H1 (cell line): ENCODE measurements around the gene OR4P4.

Experiments used
- CREB1 ChIP-seq: IDR thresholded peaks from 2 replicates; pipeline ENCODE4 v1.6.1; 2012; ENCODE audit warnings: inconsistent platforms
- CTCF ChIP-seq, 3 experiments: IDR thresholded peaks; 1 replicate in 2 of 3; 2 replicates in 1 of 3; pipeline versions ENCODE4 v1.5.1 to v1.6.1; 2011; ENCODE audit warnings: low read length in 3 of 3, mild to moderate bottlenecking in 3 of 3, inconsistent platforms in 2 of 3, low read depth in 1 of 3, moderate library complexity in 1 of 3; ENCODE audit not compliant: insufficient read depth in 1 of 3; ENCODE audit errors: control extremely low read depth in 1 of 3
- EP300 ChIP-seq, 2 experiments: IDR thresholded peaks; 1 replicate in 1 of 2; 2 replicates in 1 of 2; pipeline ENCODE4 v1.6.1; 2011 to 2012; ENCODE audit warnings: low read depth in 2 of 2, low read length in 2 of 2, mild to moderate bottlenecking in 2 of 2, borderline replicate concordance in 1 of 2, inconsistent platforms in 1 of 2, moderate library complexity in 1 of 2
- PHF8 ChIP-seq: fragments of 200-600 bp; sonication (generic); conservative IDR thresholded peaks from 2 replicates; pipeline ENCODE4 v1.7.1; 2012; ENCODE audit warnings: low read depth, mild to moderate bottlenecking, inconsistent platforms, low read length, moderate library complexity
- RAD21 ChIP-seq, 2 experiments: IDR thresholded peaks in 1 of 2; conservative IDR thresholded peaks in 1 of 2; 2 replicates each; pipeline ENCODE4 v1.6.1; 2011; ENCODE audit warnings: low read depth in 2 of 2, low read length in 2 of 2, improper control_type of control experiment in 1 of 2, inconsistent platforms in 1 of 2, mild to moderate bottlenecking in 1 of 2, moderate library complexity in 1 of 2
- SIN3A ChIP-seq, 2 experiments: IDR thresholded peaks in 1 of 2; conservative IDR thresholded peaks in 1 of 2; 2 replicates each; pipeline ENCODE4 v1.6.1; 2011 to 2012; ENCODE audit warnings: low read length in 2 of 2, improper control_type of control experiment in 1 of 2, low read depth in 1 of 2, mild to moderate bottlenecking in 1 of 2
- SUZ12 ChIP-seq: fragments of 200-600 bp; sonication (generic); IDR thresholded peaks from 2 replicates; pipeline ENCODE4 v1.6.1; 2012; ENCODE audit warnings: mild to moderate bottlenecking, inconsistent platforms, low read length, moderate library complexity, mixed read lengths
- ZNF274 ChIP-seq: IDR thresholded peaks from 2 replicates; pipeline ENCODE4 v1.7.0; 2012; ENCODE audit warnings: low read length, borderline replicate concordance; ENCODE audit errors: extremely low read depth

GRCh38 chr11:55607545-55607944 is 27.4 kb upstream of the OR4P4 start, which contains the start of gene OR4C11:
- TF ChIP-seq CTCF (IDR thresholded peaks at IDR 0.05; ENCODE audit: control extremely low read depth in 1 of 3, insufficient read depth in 1 of 3, low read depth in 1 of 3, low read length in 3 of 3) (no peak), PHF8 (no peak), ZNF274 (no peak), SUZ12 (no peak), EP300 (IDR thresholded peaks at IDR 0.05; ENCODE audit: borderline replicate concordance in 1 of 2, low read depth in 2 of 2, low read length in 2 of 2) (no peak), RAD21 (IDR thresholded peaks at IDR 0.05 in 1 of 2, conservative IDR thresholded peaks at IDR 0.05 in 1 of 2; ENCODE audit: low read depth in 2 of 2, low read length in 2 of 2) (no peak), CREB1 (no peak), SIN3A (conservative IDR thresholded peaks at IDR 0.05 in 1 of 2, IDR thresholded peaks at IDR 0.05 in 1 of 2; ENCODE audit: low read depth in 1 of 2, low read length in 2 of 2) (no peak)
